Kidney glomerular epithelial cell (primary cell): ENCODE measurements around the gene ANK3.

ENCODE experiments used
- DNase-seq: peaks from one replicate; lab custom pipeline; 2025; lab: John Stamatoyannopoulos, UW

Gene ANK3

GRCh38 chr10:60389413-60390025 is at the start of gene ANK3:
Gene ANK3 (minus strand): TSS chr10:60389875. CDS start chr10:60389538, 337 bp downstream.
- no peak for DNase-seq

- no peak for DNase-seq
Measured at GRCh38 chr10:60434418-60435046, 44.9 kb upstream of the ANK3 start.

GRCh38 chr10:60433684-60434083 is 44.0 kb upstream of the ANK3 start:
- DNase-seq, result no peak

GRCh38 chr10:60430836-60431597 is 41.3 kb upstream of the ANK3 start:
- DNase-seq, result no peak

- peak; percentile 73 for DNase-seq
Measured at GRCh38 chr10:60430017-60430416, 40.3 kb upstream of the ANK3 start.

GRCh38 chr10:60429084-60429849 is 39.6 kb upstream of the ANK3 start:
- no peak for DNase-seq

- DNase-seq, result no peak
Measured at GRCh38 chr10:60428387-60428737, 38.7 kb upstream of the ANK3 start.

- no peak for DNase-seq
Measured at GRCh38 chr10:60427709-60428386, 38.2 kb upstream of the ANK3 start.

- DNase-seq, result no peak
Measured at GRCh38 chr10:60427148-60427547, 37.5 kb upstream of the ANK3 start.

- DNase-seq, result peak; percentile 42
Measured at GRCh38 chr10:60426425-60426824, 36.8 kb upstream of the ANK3 start.

- no peak for DNase-seq
Measured at GRCh38 chr10:60425392-60426110, 35.9 kb upstream of the ANK3 start.

GRCh38 chr10:60424971-60425370 is 35.3 kb upstream of the ANK3 start:
- DNase-seq, result no peak

GRCh38 chr10:60423920-60424319 is 34.2 kb upstream of the ANK3 start:
- DNase-seq, result no peak

GRCh38 chr10:60422809-60423208 is 33.1 kb upstream of the ANK3 start:
- no peak for DNase-seq

- no peak for DNase-seq
Measured at GRCh38 chr10:60420991-60421894, 31.6 kb upstream of the ANK3 start.

- DNase-seq, result no peak
Measured at GRCh38 chr10:60419249-60419648, 29.6 kb upstream of the ANK3 start.

- no peak for DNase-seq
Measured at GRCh38 chr10:60417901-60418300, 28.2 kb upstream of the ANK3 start.

GRCh38 chr10:60417024-60417423 is 27.3 kb upstream of the ANK3 start:
- no peak for DNase-seq

GRCh38 chr10:60414877-60415585 is 25.4 kb upstream of the ANK3 start:
- DNase-seq, result peak; percentile 89

- DNase-seq, result no peak
Measured at GRCh38 chr10:60414111-60414510, 24.4 kb upstream of the ANK3 start.
